HL-60 (cell line): ENCODE data around the gene COL19A1.

Source experiments
- DNase-seq, 2 experiments: peaks; one replicate each; pipeline ENCODE4 v3.0.0-alpha.2; 2010 to 2020; ENCODE audit warnings: low read depth in 1 of 2, low spot score in 1 of 2
- H3K27ac ChIP-seq: fragments of 250-450 bp; sonication (Bioruptor Pico); replicated peaks from 2 replicates; pipeline ENCODE4 v1.5.1; 2020; ENCODE audit warnings: mild to moderate bottlenecking, moderate library complexity
- H3K27me3 ChIP-seq: fragments of 250-450 bp; sonication (Bioruptor Pico); 2 replicates; pipeline ENCODE4 v1.5.1; 2021; ENCODE audit warnings: mild to moderate bottlenecking, moderate library complexity; ENCODE audit not compliant: insufficient read depth, poor library complexity, severe bottlenecking
- H3K4me3 ChIP-seq: replicated peaks from 2 replicates; pipeline ENCODE4 v1.5.1; 2011; ENCODE audit warnings: mild to moderate bottlenecking, control low read depth, low read length; ENCODE audit not compliant: insufficient read depth
- GABPA ChIP-seq: IDR thresholded peaks from 2 replicates; pipeline ENCODE4 v1.6.1; 2012; ENCODE audit warnings: low read depth
- POLR2AphosphoS5 ChIP-seq: IDR thresholded peaks from 2 replicates; pipeline ENCODE4 v1.6.1; 2012; ENCODE audit warnings: low read depth
- SPI1 ChIP-seq: IDR thresholded peaks from 2 replicates; pipeline ENCODE4 v1.6.1; 2012; ENCODE audit warnings: low read depth, mild to moderate bottlenecking, borderline replicate concordance
- TF ChIP-seq, protein P1 (sequence below): IDR thresholded peaks from one replicate; pipeline ENCODE4 v1.5.1; 2011; ENCODE audit warnings: low read length, control low read depth, inconsistent platforms; ENCODE audit not compliant: insufficient read depth
- TF ChIP-seq, protein P2 (sequence below): IDR thresholded peaks from 2 replicates; pipeline ENCODE4 v1.6.1; 2012; ENCODE audit warnings: low read depth; ENCODE audit not compliant: insufficient replicate concordance

The COL19A1 gene

DNA sequence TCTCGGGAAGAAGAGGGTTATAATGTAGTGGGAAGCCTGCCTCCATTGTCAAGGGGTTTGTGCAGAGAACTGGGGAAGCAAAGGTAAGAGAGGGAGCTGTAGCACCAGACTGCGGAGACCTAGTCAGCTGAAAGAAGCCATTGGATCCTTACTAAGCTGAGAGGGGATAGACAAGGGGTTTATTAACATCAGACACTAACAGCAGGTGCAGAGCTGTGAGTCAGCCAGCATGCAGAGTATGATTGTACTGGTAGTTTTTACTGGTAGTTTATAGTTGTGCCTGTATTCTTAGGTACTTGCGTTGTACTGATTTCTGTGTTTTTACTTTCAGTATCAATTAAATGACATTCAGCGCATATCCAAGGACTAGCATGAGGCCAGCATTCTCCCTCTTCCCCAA is 17.8 kb upstream of the COL19A1 start:
- no peak for DNase-seq
- H3K4me3 ChIP-seq = no peak overlapping the region
- H3K27ac ChIP-seq = no peak overlapping the region
- H3K27me3 ChIP-seq = peaks cover 3% of the 10 kb centered on the region
- TF ChIP-seq POLR2AphosphoS5 (no peak), SPI1 (no peak), GABPA (no peak)
- TF ChIP-seq, protein P1, sequence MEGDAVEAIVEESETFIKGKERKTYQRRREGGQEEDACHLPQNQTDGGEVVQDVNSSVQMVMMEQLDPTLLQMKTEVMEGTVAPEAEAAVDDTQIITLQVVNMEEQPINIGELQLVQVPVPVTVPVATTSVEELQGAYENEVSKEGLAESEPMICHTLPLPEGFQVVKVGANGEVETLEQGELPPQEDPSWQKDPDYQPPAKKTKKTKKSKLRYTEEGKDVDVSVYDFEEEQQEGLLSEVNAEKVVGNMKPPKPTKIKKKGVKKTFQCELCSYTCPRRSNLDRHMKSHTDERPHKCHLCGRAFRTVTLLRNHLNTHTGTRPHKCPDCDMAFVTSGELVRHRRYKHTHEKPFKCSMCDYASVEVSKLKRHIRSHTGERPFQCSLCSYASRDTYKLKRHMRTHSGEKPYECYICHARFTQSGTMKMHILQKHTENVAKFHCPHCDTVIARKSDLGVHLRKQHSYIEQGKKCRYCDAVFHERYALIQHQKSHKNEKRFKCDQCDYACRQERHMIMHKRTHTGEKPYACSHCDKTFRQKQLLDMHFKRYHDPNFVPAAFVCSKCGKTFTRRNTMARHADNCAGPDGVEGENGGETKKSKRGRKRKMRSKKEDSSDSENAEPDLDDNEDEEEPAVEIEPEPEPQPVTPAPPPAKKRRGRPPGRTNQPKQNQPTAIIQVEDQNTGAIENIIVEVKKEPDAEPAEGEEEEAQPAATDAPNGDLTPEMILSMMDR = no peak
- TF ChIP-seq, protein P2, sequence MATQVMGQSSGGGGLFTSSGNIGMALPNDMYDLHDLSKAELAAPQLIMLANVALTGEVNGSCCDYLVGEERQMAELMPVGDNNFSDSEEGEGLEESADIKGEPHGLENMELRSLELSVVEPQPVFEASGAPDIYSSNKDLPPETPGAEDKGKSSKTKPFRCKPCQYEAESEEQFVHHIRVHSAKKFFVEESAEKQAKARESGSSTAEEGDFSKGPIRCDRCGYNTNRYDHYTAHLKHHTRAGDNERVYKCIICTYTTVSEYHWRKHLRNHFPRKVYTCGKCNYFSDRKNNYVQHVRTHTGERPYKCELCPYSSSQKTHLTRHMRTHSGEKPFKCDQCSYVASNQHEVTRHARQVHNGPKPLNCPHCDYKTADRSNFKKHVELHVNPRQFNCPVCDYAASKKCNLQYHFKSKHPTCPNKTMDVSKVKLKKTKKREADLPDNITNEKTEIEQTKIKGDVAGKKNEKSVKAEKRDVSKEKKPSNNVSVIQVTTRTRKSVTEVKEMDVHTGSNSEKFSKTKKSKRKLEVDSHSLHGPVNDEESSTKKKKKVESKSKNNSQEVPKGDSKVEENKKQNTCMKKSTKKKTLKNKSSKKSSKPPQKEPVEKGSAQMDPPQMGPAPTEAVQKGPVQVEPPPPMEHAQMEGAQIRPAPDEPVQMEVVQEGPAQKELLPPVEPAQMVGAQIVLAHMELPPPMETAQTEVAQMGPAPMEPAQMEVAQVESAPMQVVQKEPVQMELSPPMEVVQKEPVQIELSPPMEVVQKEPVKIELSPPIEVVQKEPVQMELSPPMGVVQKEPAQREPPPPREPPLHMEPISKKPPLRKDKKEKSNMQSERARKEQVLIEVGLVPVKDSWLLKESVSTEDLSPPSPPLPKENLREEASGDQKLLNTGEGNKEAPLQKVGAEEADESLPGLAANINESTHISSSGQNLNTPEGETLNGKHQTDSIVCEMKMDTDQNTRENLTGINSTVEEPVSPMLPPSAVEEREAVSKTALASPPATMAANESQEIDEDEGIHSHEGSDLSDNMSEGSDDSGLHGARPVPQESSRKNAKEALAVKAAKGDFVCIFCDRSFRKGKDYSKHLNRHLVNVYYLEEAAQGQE = no peak

DNA sequence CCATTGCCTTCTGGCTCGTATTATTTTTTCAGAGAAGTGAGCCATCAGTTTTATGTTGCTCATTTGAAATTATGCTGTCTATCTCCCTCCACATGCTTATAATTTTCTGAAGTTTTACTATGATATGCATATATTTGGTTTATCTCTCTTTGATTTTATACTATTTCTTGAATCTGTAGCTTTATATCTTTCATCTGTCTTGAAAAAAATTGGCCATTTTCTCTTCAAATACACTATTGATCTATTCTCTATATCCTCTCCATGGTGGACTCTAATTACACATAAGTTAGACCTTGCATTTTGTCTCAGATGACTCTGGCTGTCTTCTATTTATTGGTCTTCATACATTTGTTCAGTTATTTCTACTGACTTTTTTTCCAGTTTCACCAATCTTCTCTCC is 13.7 kb upstream of the COL19A1 start:
- H3K27ac ChIP-seq = no peak overlapping the region
- TF ChIP-seq SPI1 = no peak
- TF ChIP-seq POLR2AphosphoS5 = no peak
- no peak for TF ChIP-seq GABPA
- TF ChIP-seq, protein P2 = no peak
- TF ChIP-seq, protein P1 = no peak
- DNase-seq = no peak

DNA sequence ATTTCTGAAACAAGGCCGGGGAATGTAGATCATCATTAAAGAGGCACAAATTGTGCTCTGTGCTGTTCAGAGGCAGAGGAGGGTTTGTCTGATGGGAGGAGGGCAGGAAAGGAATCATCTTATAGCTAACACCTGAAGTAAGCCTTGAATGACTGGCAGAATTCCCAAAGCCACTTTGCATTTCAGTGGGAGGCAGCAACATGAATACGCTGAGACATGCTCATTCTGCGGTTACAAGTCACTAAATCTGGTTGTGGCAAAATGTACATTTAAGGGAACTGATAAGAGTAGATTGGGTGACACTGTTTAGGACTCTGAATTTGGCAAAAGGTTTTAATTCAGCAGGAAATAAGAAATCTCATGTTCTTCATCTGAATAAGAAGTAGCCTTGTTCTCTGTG is 4.4 kb upstream of the COL19A1 start:
- peaks cover 16% of the 10 kb centered on the region for H3K27me3 ChIP-seq
- H3K27ac ChIP-seq = no peak overlapping the region
- TF ChIP-seq, protein P2 = no peak
- TF ChIP-seq GABPA (no peak), POLR2AphosphoS5 (no peak), SPI1 (no peak)
- TF ChIP-seq, protein P1 = no peak
- DNase-seq = no peak
- no peak overlapping the region for H3K4me3 ChIP-seq

More for the DNA sequence above, 13.7 kb upstream of the COL19A1 start:
- H3K4me3 ChIP-seq = no peak overlapping the region
- H3K27me3 ChIP-seq = peaks cover 3% of the 10 kb centered on the region
